PC-3 (cell line): ENCODE measurements around the gene SSTR3.

Experiments
- CTCF ChIP-seq: fragments of 300-600 bp; sonication (generic); conservative IDR thresholded peaks from 2 replicates; pipeline ENCODE4 v1.5.1; 2017; ENCODE audit warnings: antibody characterized with exemption, low read depth, mild to moderate bottlenecking, low read length
- EZH2 ChIP-seq: fragments of 300-600 bp; sonication (generic); IDR thresholded peaks from one replicate; pipeline ENCODE4 v1.6.1; 2017; ENCODE audit warnings: antibody characterized with exemption, mild to moderate bottlenecking, low read length; ENCODE audit not compliant: unreplicated experiment
- EZH2phosphoT487 ChIP-seq: fragments of 300-600 bp; sonication (generic); IDR thresholded peaks from 2 replicates; pipeline ENCODE4 v1.6.1; 2018; ENCODE audit warnings: mild to moderate bottlenecking, antibody characterized with exemption, low read length, borderline replicate concordance

GRCh38 chr22:37212174-37212906 lies at the start of gene SSTR3:
- TF ChIP-seq EZH2 (no peak), CTCF (no peak), EZH2phosphoT487 (no peak)
